Central memory CD4-positive, alpha-beta T cell (primary cell): ENCODE data around the gene GGA3.
"Not testable (repeated sequence)": the region's sequence is repeated elsewhere in the genome, so short reads cannot be mapped to it uniquely, and the experiment has no call there.

Source experiments
- DNase-seq: peaks from one replicate; pipeline ENCODE4 v3.0.0; 2022

The GGA3 gene

GRCh38 chr17:75208161-75208560 lies 53.2 kb downstream of the GGA3 start:
- DNase-seq: no peak

GRCh38 chr17:75207760-75208159 lies 53.6 kb downstream of the GGA3 start:
- DNase-seq: no peak

- not testable (repeated sequence) for DNase-seq
These were observed 54.4 kb downstream of the GGA3 start for GRCh38 chr17:75207050-75207407.

- DNase-seq: no peak
These were observed 55.6 kb downstream of the GGA3 start for GRCh38 chr17:75205793-75206163.

- peak; percentile 91 for DNase-seq
These were observed 56.2 kb downstream of the GGA3 start, which contains the start of gene NUP85 for GRCh38 chr17:75205037-75205792. TSS of gene NUP85 (plus strand) at chr17:75205679. CDS start at chr17:75205762, 83 bp downstream.

- no peak for DNase-seq
These were observed 61.4 kb downstream of the GGA3 start for GRCh38 chr17:75199886-75200618.

- DNase-seq: no peak
These were observed 66.5 kb downstream of the GGA3 start for GRCh38 chr17:75194879-75195278.

GRCh38 chr17:75191584-75191983 lies 69.8 kb downstream of the GGA3 start:
- no peak for DNase-seq

GRCh38 chr17:75188614-75189013 lies 72.8 kb downstream of the GGA3 start:
- DNase-seq: no peak
